Mesendoderm (in vitro differentiated cells): ENCODE data around the gene RNF135. TPM values are rescaled to one million over a fixed set of nuclear protein-coding genes. Genes with fewer than 3 reads are reported as not detected.
A peak's percentile ranks its signal among the peaks of the same experiment; 100 is the strongest.

Experiments used
- DNase-seq: peaks from one replicate; pipeline ENCODE4 v3.0.0; 2013
- H2AK5ac ChIP-seq: 2 replicates; pipeline ENCODE4 v1.6.1; 2013; ENCODE audit warnings: low read length, inconsistent platforms
- H2BK120ac ChIP-seq: 2 replicates; pipeline ENCODE4 v1.6.1; 2013; ENCODE audit warnings: low read depth, mild to moderate bottlenecking, low read length, moderate library complexity, mixed read lengths
- H2BK15ac ChIP-seq: replicated peaks from 2 replicates; pipeline ENCODE4 v1.6.1; 2013; ENCODE audit warnings: low read depth, mild to moderate bottlenecking, moderate library complexity
- H2BK5ac ChIP-seq: 2 replicates; pipeline ENCODE4 v1.6.1; 2013; ENCODE audit warnings: low read length, inconsistent platforms
- H3K18ac ChIP-seq: 2 replicates; pipeline ENCODE4 v1.6.1; 2013; ENCODE audit warnings: mild to moderate bottlenecking, low read length, mixed read lengths
- H3K23ac ChIP-seq: one replicate; pipeline ENCODE4 v1.6.1; 2013; ENCODE audit warnings: low read length
- H3K27ac ChIP-seq: 2 replicates; pipeline ENCODE4 v1.5.1; 2013; ENCODE audit warnings: low read depth, mild to moderate bottlenecking, inconsistent platforms, low read length, moderate library complexity
- H3K27me3 ChIP-seq: 2 replicates; pipeline ENCODE4 v1.6.1; 2013; ENCODE audit warnings: low read length, control low read depth, mild to moderate bottlenecking, inconsistent platforms; ENCODE audit not compliant: insufficient read depth, poor library complexity
- H3K36me3 ChIP-seq: 2 replicates; pipeline ENCODE4 v1.6.1; 2013; ENCODE audit warnings: low read length, inconsistent platforms; ENCODE audit not compliant: control insufficient read depth, insufficient read depth
- H3K4ac ChIP-seq: one replicate; pipeline ENCODE4 v1.6.1; 2013; ENCODE audit warnings: low read depth, mild to moderate bottlenecking, low read length, moderate library complexity
- H3K4me1 ChIP-seq: 2 replicates; pipeline ENCODE4 v1.6.1; 2013; ENCODE audit warnings: low read depth, low read length, inconsistent platforms; ENCODE audit not compliant: control insufficient read depth
- H3K4me2 ChIP-seq: 2 replicates; pipeline ENCODE4 v1.6.1; 2013; ENCODE audit warnings: low read length
- H3K4me3 ChIP-seq: 2 replicates; pipeline ENCODE4 v1.5.1; 2013; ENCODE audit warnings: mild to moderate bottlenecking, low read length
- H3K56ac ChIP-seq: one replicate; pipeline ENCODE4 v1.6.1; 2013; ENCODE audit warnings: low read length
- H3K79me1 ChIP-seq: 2 replicates; pipeline ENCODE4 v1.6.1; 2013; ENCODE audit warnings: low read length, inconsistent platforms
- H3K79me2 ChIP-seq: 2 replicates; pipeline ENCODE4 v1.6.1; 2013; ENCODE audit warnings: mild to moderate bottlenecking, low read length; ENCODE audit not compliant: control insufficient read depth, insufficient read depth
- H3K9ac ChIP-seq: 2 replicates; pipeline ENCODE4 v1.6.1; 2013; ENCODE audit warnings: low read length, inconsistent platforms
- H4K5ac ChIP-seq: one replicate; pipeline ENCODE4 v1.6.1; 2013; ENCODE audit warnings: low read length
- H4K8ac ChIP-seq: one replicate; pipeline ENCODE4 v1.6.1; 2013; ENCODE audit warnings: low read depth, mild to moderate bottlenecking, control low read depth, low read length, moderate library complexity
- WGBS: extraction: QIAGEN DNeasy Blood & Tissue Kit; methylation state at CpG from one replicate; pipeline ENCODE4 v1.1.7; 2013; ENCODE audit warnings: low lambda C conversion rate, missing lambda C conversion rate; ENCODE audit not compliant: insufficient coverage; ENCODE audit errors: extremely low coverage; 5-methylcytosine and 5-hydroxymethylcytosine counted together
- polyA plus RNA-seq, 2 experiments: library from polyadenylated mRNA; stranded (reverse); fragments of 200-250 nt; gene quantifications; one replicate each; pipeline ENCODE4 v1.2.3, GENCODE V29; 2013

The RNF135 gene
- polyA plus RNA-seq (2013, experiment 1 of 2) = 5.7 TPM
- 5.4 TPM for polyA plus RNA-seq (2013, experiment 2 of 2)

GRCh38 chr17:30970831-30971567 lies at the start of gene RNF135:
RNF135 (plus strand) TSS chr17:30971039; CDS start chr17:30971074, 35 bp downstream.
- Histone ChIP-seq H3K18ac (peak within 1 kb of the TSS; percentile 91), H3K4ac (peak within 1 kb of the TSS; percentile 76), H2AK5ac (no peak within 1 kb of the TSS), H4K8ac (peak within 1 kb of the TSS; percentile 94), H2BK5ac (peak within 1 kb of the TSS; percentile 21), H3K4me2 (peak within 1 kb of the TSS; percentile 80), H3K56ac (peak within 1 kb of the TSS; percentile 95), H2BK120ac (peak within 1 kb of the TSS; percentile 8), H3K79me2 (no peaks in the 10 kb centered on the region), H3K79me1 (no peaks in the 10 kb centered on the region), H3K23ac (peak within 1 kb of the TSS; percentile 85), H2BK15ac (peak within 1 kb of the TSS; percentile 48), H3K4me1 (no peaks in the 10 kb centered on the region), H4K5ac (peak within 1 kb of the TSS; percentile 21), H3K27me3 (no peaks in the 10 kb centered on the region), H3K4me3 (peak within 1 kb of the TSS; percentile 25), H3K36me3 (no peaks in the 10 kb centered on the region), H3K9ac (peak within 1 kb of the TSS; percentile 75), H3K27ac (peak within 1 kb of the TSS; percentile 98)
- DNase-seq = peak; percentile 96
- no CpG with 5 or more reads among the region's 66 CpGs for WGBS

GRCh38 chr17:30921544-30922196 lies 49.2 kb upstream of the RNF135 start, which contains the start of gene ADAP2:
ADAP2 (plus strand) TSS chr17:30921945; CDS start chr17:30922015, 70 bp downstream.
- Histone ChIP-seq H3K23ac (no peak within 1 kb of the TSS), H2AK5ac (no peak within 1 kb of the TSS), H3K18ac (no peak within 1 kb of the TSS), H2BK120ac (no peak within 1 kb of the TSS), H4K5ac (no peak within 1 kb of the TSS), H3K4ac (no peak within 1 kb of the TSS), H3K27me3 (peaks cover 22% of the 10 kb centered on the region), H3K27ac (no peak within 1 kb of the TSS), H3K4me1 (no peaks in the 10 kb centered on the region), H3K9ac (peak within 1 kb of the TSS; percentile 16), H3K4me2 (peak within 1 kb of the TSS; percentile 38), H4K8ac (no peak within 1 kb of the TSS), H3K4me3 (no peak within 1 kb of the TSS), H2BK5ac (no peak within 1 kb of the TSS), H3K56ac (peak within 1 kb of the TSS; percentile 56), H3K79me1 (no peaks in the 10 kb centered on the region), H3K79me2 (no peaks in the 10 kb centered on the region), H2BK15ac (no peak within 1 kb of the TSS), H3K36me3 (no peaks in the 10 kb centered on the region)
- DNase-seq = peak; percentile 20
- no CpG with 5 or more reads among the region's 60 CpGs for WGBS

- Histone ChIP-seq H3K4me3 (no peak overlapping the region), H3K56ac (peak overlapping the region; percentile 7), H3K4me2 (peak overlapping the region; percentile 38), H2AK5ac (no peak overlapping the region), H3K9ac (no peak overlapping the region), H3K4ac (no peak overlapping the region), H3K36me3 (no peaks in the 10 kb centered on the region), H3K79me2 (no peaks in the 10 kb centered on the region), H3K18ac (no peak overlapping the region), H2BK120ac (no peak overlapping the region), H3K27ac (no peak overlapping the region), H3K23ac (no peak overlapping the region), H2BK15ac (no peak overlapping the region), H3K4me1 (no peaks in the 10 kb centered on the region), H2BK5ac (no peak overlapping the region), H3K79me1 (no peaks in the 10 kb centered on the region), H4K5ac (no peak overlapping the region), H4K8ac (no peak overlapping the region), H3K27me3 (peaks cover 22% of the 10 kb centered on the region)
- WGBS = no CpG with 5 or more reads among the region's 66 CpGs
- DNase-seq = peak; percentile 19
Measured at GRCh38 chr17:30922235-30923030, 48.4 kb upstream of the RNF135 start.

GRCh38 chr17:30924341-30924740 lies 46.5 kb upstream of the RNF135 start:
- no peak overlapping the region for H2BK120ac ChIP-seq
- H3K4me2 ChIP-seq = no peak overlapping the region
- H3K79me2 ChIP-seq = no peaks in the 10 kb centered on the region
- no peaks in the 10 kb centered on the region for H3K79me1 ChIP-seq
- peak; percentile 22 for DNase-seq
- H2BK15ac ChIP-seq = no peak overlapping the region
- H3K9ac ChIP-seq = no peak overlapping the region
- H3K36me3 ChIP-seq = no peaks in the 10 kb centered on the region
- H3K23ac ChIP-seq = no peak overlapping the region
- H3K4ac ChIP-seq = no peak overlapping the region
- H4K8ac ChIP-seq = no peak overlapping the region
- WGBS = no CpG with 5 or more reads among the region's 2 CpGs
- no peak overlapping the region for H3K18ac ChIP-seq
- no peaks in the 10 kb centered on the region for H3K4me1 ChIP-seq
- no peak overlapping the region for H3K56ac ChIP-seq
- H3K4me3 ChIP-seq = no peak overlapping the region
- no peak overlapping the region for H2AK5ac ChIP-seq
- peaks cover 22% of the 10 kb centered on the region for H3K27me3 ChIP-seq
- no peak overlapping the region for H3K27ac ChIP-seq
- no peak overlapping the region for H4K5ac ChIP-seq
- no peak overlapping the region for H2BK5ac ChIP-seq

GRCh38 chr17:30926516-30926915 lies 44.3 kb upstream of the RNF135 start:
- H3K27me3 ChIP-seq = peaks cover 15% of the 10 kb centered on the region

More at GRCh38 chr17:30926516-30926915, 44.3 kb upstream of the RNF135 start:
- Histone ChIP-seq H3K56ac (no peak overlapping the region), H2BK5ac (no peak overlapping the region), H3K27ac (no peak overlapping the region), H3K9ac (no peak overlapping the region), H3K79me2 (no peaks in the 10 kb centered on the region), H3K4me1 (no peaks in the 10 kb centered on the region), H3K18ac (no peak overlapping the region), H3K36me3 (no peaks in the 10 kb centered on the region), H3K4me3 (no peak overlapping the region), H3K79me1 (no peaks in the 10 kb centered on the region), H2BK15ac (no peak overlapping the region), H4K5ac (no peak overlapping the region), H3K4me2 (no peak overlapping the region), H3K23ac (no peak overlapping the region), H2BK120ac (no peak overlapping the region), H2AK5ac (no peak overlapping the region), H4K8ac (no peak overlapping the region), H3K4ac (no peak overlapping the region)
- no peak for DNase-seq
- WGBS = no CpG with 5 or more reads among the region's 6 CpGs
